ENCODE results near the gene PDC.

PDC gene

GRCh38 chr1:186461014-186461413 lies at the start of gene PDC:
TSS of gene PDC (minus strand) at chr1:186461114. CDS start at chr1:186449459, 11,655 bp downstream.
- no peak for DNase-seq

GRCh38 chr1:186503190-186503589 lies 42.3 kb upstream of the PDC start:
- no peak for DNase-seq

- no peak for DNase-seq
These were observed 41.2 kb upstream of the PDC start for GRCh38 chr1:186502087-186502486.

- no peak for DNase-seq
These were observed 39.9 kb upstream of the PDC start for GRCh38 chr1:186500804-186501203.

GRCh38 chr1:186499571-186499970 lies 38.7 kb upstream of the PDC start:
- DNase-seq: no peak

- DNase-seq: no peak
These were observed 37.9 kb upstream of the PDC start for GRCh38 chr1:186498695-186499389.

- DNase-seq: no peak
These were observed 37.2 kb upstream of the PDC start for GRCh38 chr1:186498071-186498470.

- no peak for DNase-seq
These were observed 36.7 kb upstream of the PDC start for GRCh38 chr1:186497651-186498050.

- no peak for DNase-seq
These were observed 35.4 kb upstream of the PDC start for GRCh38 chr1:186496171-186496851.

GRCh38 chr1:186494832-186495271 lies 33.9 kb upstream of the PDC start:
- no peak for DNase-seq

- no peak for DNase-seq
These were observed 31.8 kb upstream of the PDC start for GRCh38 chr1:186492531-186493291.

GRCh38 chr1:186491336-186491735 lies 30.4 kb upstream of the PDC start:
- no peak for DNase-seq

GRCh38 chr1:186487163-186487562 lies 26.2 kb upstream of the PDC start:
- DNase-seq: no peak

GRCh38 chr1:186486061-186486460 lies 25.1 kb upstream of the PDC start:
- DNase-seq: no peak

- no peak for DNase-seq
These were observed 22.6 kb upstream of the PDC start for GRCh38 chr1:186483561-186483960.

- DNase-seq: peak; percentile 16
These were observed 21.8 kb upstream of the PDC start for GRCh38 chr1:186482661-186483255.

- DNase-seq: no peak
These were observed 20.5 kb upstream of the PDC start for GRCh38 chr1:186481303-186481888.

- peak; percentile 9 for DNase-seq
These were observed 18.2 kb upstream of the PDC start for GRCh38 chr1:186479162-186479561.

- DNase-seq: no peak
These were observed 15.5 kb upstream of the PDC start for GRCh38 chr1:186476264-186477040.

GRCh38 chr1:186474208-186474607 lies 13.3 kb upstream of the PDC start:
- no peak for DNase-seq

GRCh38 chr1:186473047-186473446 lies 12.1 kb upstream of the PDC start:
- DNase-seq: no peak

GRCh38 chr1:186465946-186466345 lies 5.0 kb upstream of the PDC start:
- no peak for DNase-seq
